ENCODE results near the gene FAM156A. TPM values are rescaled to one million over a fixed set of nuclear protein-coding genes. Genes with fewer than 3 reads are reported as not detected.
A peak's percentile ranks its signal among the peaks of the same experiment; 100 is the strongest.

The FAM156A gene
- polyA plus RNA-seq, 1 of the 3 experiments (the other 2 are of a cell fraction), result 47.2 TPM

- no peak overlapping the region for H3K4me3 ChIP-seq (ENCODE audit: low read depth in 2 of 2, low read length in 1 of 2)
- H3K9me3 ChIP-seq, result no peaks in the 10 kb centered on the region
- no peak for DNase-seq
- no peak overlapping the region for H3K9ac ChIP-seq
- H3K9me2 ChIP-seq, result no peaks in the 10 kb centered on the region
- no peak overlapping the region; the same call in 1 of the 2 replicates for H3K4me2 ChIP-seq
- no peak overlapping the region for H2AFZ ChIP-seq (ENCODE audit: low read depth)
- peaks cover 23% of the 10 kb centered on the region for H3K79me2 ChIP-seq (ENCODE audit: insufficient read depth)
- H4K20me1 ChIP-seq (ENCODE audit: insufficient read depth), result no peaks in the 10 kb centered on the region
- no peaks in the 10 kb centered on the region for H3K27me3 ChIP-seq (ENCODE audit: insufficient read depth)
- TF ChIP-seq EZH2phosphoT487 (IDR thresholded peaks at IDR 0.05; ENCODE audit: borderline replicate concordance, low read depth) (no peak), ZBTB33 (IDR thresholded peaks at IDR 0.05; ENCODE audit: borderline replicate concordance, low read depth) (no peak), NRF1 (IDR thresholded peaks at IDR 0.05; ENCODE audit: low read depth, low read length) (no peak)
- TF ChIP-seq, protein P1, sequence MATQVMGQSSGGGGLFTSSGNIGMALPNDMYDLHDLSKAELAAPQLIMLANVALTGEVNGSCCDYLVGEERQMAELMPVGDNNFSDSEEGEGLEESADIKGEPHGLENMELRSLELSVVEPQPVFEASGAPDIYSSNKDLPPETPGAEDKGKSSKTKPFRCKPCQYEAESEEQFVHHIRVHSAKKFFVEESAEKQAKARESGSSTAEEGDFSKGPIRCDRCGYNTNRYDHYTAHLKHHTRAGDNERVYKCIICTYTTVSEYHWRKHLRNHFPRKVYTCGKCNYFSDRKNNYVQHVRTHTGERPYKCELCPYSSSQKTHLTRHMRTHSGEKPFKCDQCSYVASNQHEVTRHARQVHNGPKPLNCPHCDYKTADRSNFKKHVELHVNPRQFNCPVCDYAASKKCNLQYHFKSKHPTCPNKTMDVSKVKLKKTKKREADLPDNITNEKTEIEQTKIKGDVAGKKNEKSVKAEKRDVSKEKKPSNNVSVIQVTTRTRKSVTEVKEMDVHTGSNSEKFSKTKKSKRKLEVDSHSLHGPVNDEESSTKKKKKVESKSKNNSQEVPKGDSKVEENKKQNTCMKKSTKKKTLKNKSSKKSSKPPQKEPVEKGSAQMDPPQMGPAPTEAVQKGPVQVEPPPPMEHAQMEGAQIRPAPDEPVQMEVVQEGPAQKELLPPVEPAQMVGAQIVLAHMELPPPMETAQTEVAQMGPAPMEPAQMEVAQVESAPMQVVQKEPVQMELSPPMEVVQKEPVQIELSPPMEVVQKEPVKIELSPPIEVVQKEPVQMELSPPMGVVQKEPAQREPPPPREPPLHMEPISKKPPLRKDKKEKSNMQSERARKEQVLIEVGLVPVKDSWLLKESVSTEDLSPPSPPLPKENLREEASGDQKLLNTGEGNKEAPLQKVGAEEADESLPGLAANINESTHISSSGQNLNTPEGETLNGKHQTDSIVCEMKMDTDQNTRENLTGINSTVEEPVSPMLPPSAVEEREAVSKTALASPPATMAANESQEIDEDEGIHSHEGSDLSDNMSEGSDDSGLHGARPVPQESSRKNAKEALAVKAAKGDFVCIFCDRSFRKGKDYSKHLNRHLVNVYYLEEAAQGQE (IDR thresholded peaks at IDR 0.05; ENCODE audit: low read depth, low read length), result no peak
- no peaks in the 10 kb centered on the region for H3F3A ChIP-seq (replicated peaks; ENCODE audit: insufficient read depth)
- CTCF ChIA-PET, result interaction anchor here (6.1 kb wide), 1 partner anchor 10 kb away, joined by 24 read pairs; no protein-coding TSS in a partner anchor
- WGBS (ENCODE audit: low lambda C conversion rate), result 40% methylated on average over 4 of the region's 4 CpGs
- POLR2A ChIA-PET, result no interaction called here
- H3K4me1 ChIP-seq (ENCODE audit: control insufficient read depth in 1 of 2, insufficient read depth in 2 of 2, low read depth in 1 of 2, low read length in 1 of 2), result no peaks in the 10 kb centered on the region
- peak overlapping the region in 1 of 2 experiments; percentile 65; a peak in 2 of 4 replicates for H3K27ac ChIP-seq (ENCODE audit: low read depth in 2 of 2, low read length in 1 of 2)
- no peaks in the 10 kb centered on the region for H3K36me3 ChIP-seq (replicated peaks in 1 of 2; ENCODE audit: control insufficient read depth in 1 of 2, insufficient read depth in 2 of 2, low read length in 1 of 2)
Measured at GRCh38 chrX:52979993-52980392, 21.7 kb upstream of the FAM156A start.

DNA sequence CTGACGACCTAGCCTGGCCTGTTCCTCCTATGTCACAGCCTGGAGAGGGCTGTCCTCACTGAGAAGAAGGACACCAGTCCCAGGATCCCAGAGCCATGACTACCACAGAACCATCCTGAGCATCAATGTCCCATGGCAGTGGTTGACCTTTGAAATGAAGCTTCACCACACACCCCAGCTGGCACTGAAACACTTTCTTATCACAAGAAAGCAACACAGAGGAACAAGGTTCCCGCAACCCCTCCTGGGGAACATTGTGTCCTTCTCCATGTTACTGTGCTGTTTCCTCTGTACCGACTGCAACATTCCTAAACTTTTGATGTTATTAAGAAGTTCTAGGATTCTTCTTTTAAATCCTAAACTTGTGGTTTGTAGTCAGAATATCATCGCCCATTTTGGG is 21.2 kb upstream of the FAM156A start:
- no peak for TF ChIP-seq FOSL2 (IDR thresholded peaks at IDR 0.05; ENCODE audit: borderline replicate concordance, low read depth)
- no peak for TF ChIP-seq RFX5 (IDR thresholded peaks at IDR 0.05; ENCODE audit: low read length)
- TF ChIP-seq TAF1 (IDR thresholded peaks at IDR 0.05; ENCODE audit: borderline replicate concordance, low read depth, low read length), result no peak
- TF ChIP-seq USF1 (IDR thresholded peaks at IDR 0.05; ENCODE audit: borderline replicate concordance, low read depth), result no peak
- no peak for TF ChIP-seq RCOR1 (IDR thresholded peaks at IDR 0.05; ENCODE audit: low read length)
- no peak for TF ChIP-seq GATA2 (CRISPR knock-in tag; IDR thresholded peaks at IDR 0.05)
- TF ChIP-seq RXRA (IDR thresholded peaks at IDR 0.05; ENCODE audit: borderline replicate concordance, low read depth), result no peak
- TF ChIP-seq GABPA (IDR thresholded peaks at IDR 0.05; ENCODE audit: low read depth), result no peak
- TF ChIP-seq EP300 (IDR thresholded peaks at IDR 0.05; ENCODE audit: borderline replicate concordance in 1 of 2, low read depth in 1 of 2, low read length in 1 of 2), result no peak
- no peak for TF ChIP-seq MEF2A (IDR thresholded peaks at IDR 0.05; ENCODE audit: borderline replicate concordance, low read depth)
- TF ChIP-seq FOXM1 (IDR thresholded peaks at IDR 0.05; ENCODE audit: low read depth), result no peak
- no peak for TF ChIP-seq MXI1 (IDR thresholded peaks at IDR 0.05; ENCODE audit: low read depth, low read length)
- no peak for TF ChIP-seq TCF12 (IDR thresholded peaks at IDR 0.05)
- no peak for TF ChIP-seq NFIC (IDR thresholded peaks at IDR 0.05; ENCODE audit: borderline replicate concordance)
- TF ChIP-seq RAD21 (IDR thresholded peaks at IDR 0.05; ENCODE audit: low read length), result no peak
- ChIA-PET POLR2A (no interaction called here), CTCF (interaction anchor here (6.1 kb wide), 1 partner anchor 10 kb away, joined by 24 read pairs; no protein-coding TSS in a partner anchor)
- Histone ChIP-seq H4K20me1 (ENCODE audit: insufficient read depth) (no peaks in the 10 kb centered on the region), H3K36me3 (replicated peaks in 1 of 2; ENCODE audit: control insufficient read depth in 1 of 2, insufficient read depth in 2 of 2, low read length in 1 of 2) (no peaks in the 10 kb centered on the region), H3K9ac (no peak overlapping the region), H3K4me2 (no peak overlapping the region), H3F3A (replicated peaks; ENCODE audit: insufficient read depth) (no peaks in the 10 kb centered on the region), H3K9me2 (no peaks in the 10 kb centered on the region), H3K4me1 (ENCODE audit: control insufficient read depth in 1 of 2, insufficient read depth in 2 of 2, low read depth in 1 of 2, low read length in 1 of 2) (no peaks in the 10 kb centered on the region), H3K9me3 (no peaks in the 10 kb centered on the region), H3K27ac (ENCODE audit: low read depth in 2 of 2, low read length in 1 of 2) (peak overlapping the region in 1 of 2 experiments; percentile 65; a peak in 1 of 4 replicates), H3K4me3 (ENCODE audit: low read depth in 2 of 2, low read length in 1 of 2) (no peak overlapping the region), H3K27me3 (ENCODE audit: insufficient read depth) (no peaks in the 10 kb centered on the region), H2AFZ (ENCODE audit: low read depth) (no peak overlapping the region), H3K79me2 (ENCODE audit: insufficient read depth) (peaks cover 19% of the 10 kb centered on the region)
- 50% methylated on average over 4 of the region's 4 CpGs for WGBS (ENCODE audit: low lambda C conversion rate)
- DNase-seq, result no peak

All from SK-N-SH (cell line).